ENCODE measurements around the gene TLR6. TPM values are rescaled to one million over a fixed set of nuclear protein-coding genes. Genes with fewer than 3 reads are reported as not detected.
A peak's percentile ranks its signal among the peaks of the same experiment; 100 is the strongest.

The TLR6 gene
- total RNA-seq, 4 donors from 2014 or later, result 1.5 to 14.9 (median 2.3) TPM

- peaks cover 0 to 7% (median 0%) of the 10 kb centered on the region in 3 donors for H3K36me3 ChIP-seq
- peak in 1 of 3 donors; percentile 56 for DNase-seq
- no peaks in the 10 kb centered on the region for H3K9me3 ChIP-seq
- no peak overlapping the region for H3K4me3 ChIP-seq
- H3K27ac ChIP-seq, result peak overlapping the region in 2 of 4 donors; percentile 58 to 72
- peaks cover 0 to 14% (median 0%) of the 10 kb centered on the region in 4 donors for H3K4me1 ChIP-seq
- H3K27me3 ChIP-seq, result no peaks in the 10 kb centered on the region
- TF ChIP-seq POLR2A (IDR thresholded peaks at IDR 0.05) (no peak), CTCF (IDR thresholded peaks at IDR 0.05) (no peak)
These were observed 8.8 kb upstream of the TLR6 start for GRCh38 chr4:38865445-38865844.

- H3K4me1 ChIP-seq, result peaks cover 0 to 4% (median 2%) of the 10 kb centered on the region in 4 donors
- H3K9me3 ChIP-seq, result no peaks in the 10 kb centered on the region
- TF ChIP-seq POLR2A (IDR thresholded peaks at IDR 0.05) (no peak), CTCF (IDR thresholded peaks at IDR 0.05) (no peak)
- no peaks in the 10 kb centered on the region for H3K36me3 ChIP-seq
- H3K4me3 ChIP-seq, result no peak overlapping the region
- no peak overlapping the region for H3K27ac ChIP-seq
- no peaks in the 10 kb centered on the region for H3K27me3 ChIP-seq
- no peak for DNase-seq
These were observed 5.2 kb upstream of the TLR6 start for GRCh38 chr4:38861791-38862190.

- Histone ChIP-seq H3K36me3 (no peaks in the 10 kb centered on the region), H3K27ac (no peak overlapping the region), H3K9me3 (no peaks in the 10 kb centered on the region), H3K4me3 (no peak overlapping the region), H3K4me1 (peaks cover 0 to 4% (median 1%) of the 10 kb centered on the region in 4 donors), H3K27me3 (no peaks in the 10 kb centered on the region)
- TF ChIP-seq CTCF (IDR thresholded peaks at IDR 0.05) (peak; percentile 26 to 82 (median 61)), POLR2A (IDR thresholded peaks at IDR 0.05) (no peak)
- peak in 2 of 3 donors; percentile 67 to 83 for DNase-seq
These were observed 4.3 kb upstream of the TLR6 start for GRCh38 chr4:38860788-38861424.

- Histone ChIP-seq H3K4me1 (peaks cover 0 to 4% (median 1%) of the 10 kb centered on the region in 4 donors), H3K4me3 (no peak overlapping the region), H3K27ac (no peak overlapping the region), H3K36me3 (no peaks in the 10 kb centered on the region), H3K27me3 (no peaks in the 10 kb centered on the region), H3K9me3 (no peaks in the 10 kb centered on the region)
- TF ChIP-seq POLR2A (IDR thresholded peaks at IDR 0.05) (no peak), CTCF (IDR thresholded peaks at IDR 0.05) (no peak)
- DNase-seq, result no peak
These were observed 2.9 kb upstream of the TLR6 start for GRCh38 chr4:38859501-38859900.

GRCh38 chr4:38858097-38858420 is 1.4 kb upstream of the TLR6 start:
- H3K27me3 ChIP-seq, result no peaks in the 10 kb centered on the region
- DNase-seq, result no peak
- no peaks in the 10 kb centered on the region for H3K9me3 ChIP-seq
- peak overlapping the region; percentile 55 to 78 (median 74) for H3K27ac ChIP-seq
- no peak overlapping the region for H3K4me3 ChIP-seq
- TF ChIP-seq POLR2A (IDR thresholded peaks at IDR 0.05) (no peak), CTCF (IDR thresholded peaks at IDR 0.05) (no peak)
- peaks cover 0 to 4% (median 1%) of the 10 kb centered on the region in 4 donors for H3K4me1 ChIP-seq
- no peaks in the 10 kb centered on the region for H3K36me3 ChIP-seq
